KOPT-K1 (cell line): ENCODE data around the gene FLII.
"Not testable (repeated sequence)": the region's sequence is repeated elsewhere in the genome, so short reads cannot be mapped to it uniquely, and the experiment has no call there.

Source experiments
- H3K27ac ChIP-seq: fragments of 200-600 bp; sonication (generic); 2 replicates; pipeline ENCODE4 v1.5.1; 2016; ENCODE audit warnings: antibody characterized with exemption, mild to moderate bottlenecking, low read depth, low read length; ENCODE audit not compliant: poor library complexity, severe bottlenecking
- H3K36me3 ChIP-seq: fragments of 200-600 bp; sonication (generic); 2 replicates; pipeline ENCODE4 v1.5.1; 2017; ENCODE audit warnings: antibody characterized with exemption, mild to moderate bottlenecking, low read length, moderate library complexity; ENCODE audit not compliant: insufficient read depth
- H3K9me3 ChIP-seq: fragments of 200-600 bp; sonication (generic); 2 replicates; pipeline ENCODE4 v1.5.1; 2017; ENCODE audit warnings: antibody characterized with exemption, low read length, mild to moderate bottlenecking; ENCODE audit not compliant: insufficient read depth, poor library complexity, severe bottlenecking

The FLII gene

DNA sequence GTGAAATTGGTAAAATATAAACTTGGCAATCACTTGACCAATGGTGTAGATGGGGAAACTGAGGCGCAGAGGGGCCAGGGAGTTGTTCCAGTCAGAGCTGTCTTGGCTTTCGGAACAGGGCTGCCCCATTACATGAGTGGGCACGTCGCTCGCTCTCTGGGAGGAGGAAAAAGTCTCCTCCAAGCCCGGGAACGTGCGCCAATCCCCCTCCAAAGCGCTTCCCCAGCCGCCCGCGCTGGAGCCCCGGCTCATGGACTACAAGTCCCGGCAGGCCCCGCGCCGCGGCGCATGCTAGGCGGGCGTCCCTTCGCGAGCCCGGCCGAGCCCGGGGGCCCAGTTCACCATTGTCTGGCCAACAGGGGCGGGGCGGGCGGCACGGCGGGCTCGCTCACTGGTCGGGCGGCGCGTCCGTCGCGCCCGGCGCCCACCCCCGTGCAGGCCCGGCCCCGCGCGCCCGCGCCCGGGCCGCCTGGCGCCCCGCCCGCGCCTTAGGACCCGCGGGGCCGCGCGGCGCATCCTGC is 33.4 kb downstream of the FLII start, which contains the start of gene LLGL1:
LLGL1 (plus strand) TSS at position 515 of the 521 bp plus-strand sequence. CDS start 48 bp downstream, outside the sequence.
- H3K27ac ChIP-seq, result peak within 1 kb of the TSS; percentile 51
- no peaks in the 10 kb centered on the region for H3K36me3 ChIP-seq
- no peaks in the 10 kb centered on the region for H3K9me3 ChIP-seq

- H3K27ac ChIP-seq, result no peak overlapping the region
Measured at GRCh38 chr17:18224387-18225120, 34.0 kb downstream of the FLII start.

GRCh38 chr17:18224053-18224386 is 34.5 kb downstream of the FLII start:
- no peaks in the 10 kb centered on the region for H3K9me3 ChIP-seq
- no peaks in the 10 kb centered on the region for H3K36me3 ChIP-seq
- H3K27ac ChIP-seq, result no peak overlapping the region

More at GRCh38 chr17:18224387-18225120, 34.0 kb downstream of the FLII start:
- no peaks in the 10 kb centered on the region for H3K9me3 ChIP-seq
- H3K36me3 ChIP-seq, result no peaks in the 10 kb centered on the region

DNA sequence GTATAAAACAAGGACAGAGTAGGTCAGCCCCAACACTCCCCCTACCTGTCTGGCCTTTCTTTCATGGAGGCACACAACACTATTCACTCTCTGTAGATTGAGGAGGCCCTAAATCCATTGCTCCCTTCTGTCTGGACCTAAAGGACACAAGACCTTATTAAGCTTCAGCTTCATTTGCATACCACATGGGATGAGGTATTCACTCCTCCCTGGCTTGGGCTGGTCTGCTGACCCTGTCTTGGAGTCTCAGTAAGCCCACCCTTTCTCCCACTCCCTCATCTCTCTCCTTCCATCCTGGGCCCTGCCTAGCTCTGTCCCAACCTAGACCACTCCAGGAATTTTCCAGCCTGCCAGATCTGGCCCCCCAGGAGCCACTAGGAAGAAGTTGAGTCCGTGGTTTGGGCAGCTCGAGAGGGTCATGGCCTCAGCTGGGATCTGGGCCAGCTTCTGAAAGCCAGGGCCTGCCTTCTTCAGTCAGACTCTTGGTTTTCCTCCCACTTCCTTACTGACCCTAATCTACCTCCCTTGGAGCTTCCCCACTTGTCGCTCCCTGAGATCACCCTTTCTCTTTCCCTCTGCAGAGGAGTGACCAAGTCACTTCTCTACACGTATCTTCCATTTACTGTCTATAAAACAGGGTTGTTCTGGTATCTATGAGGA is 39.7 kb downstream of the FLII start:
- H3K9me3 ChIP-seq, result no peaks in the 10 kb centered on the region
- H3K27ac ChIP-seq, result no peak overlapping the region
- no peaks in the 10 kb centered on the region for H3K36me3 ChIP-seq

DNA sequence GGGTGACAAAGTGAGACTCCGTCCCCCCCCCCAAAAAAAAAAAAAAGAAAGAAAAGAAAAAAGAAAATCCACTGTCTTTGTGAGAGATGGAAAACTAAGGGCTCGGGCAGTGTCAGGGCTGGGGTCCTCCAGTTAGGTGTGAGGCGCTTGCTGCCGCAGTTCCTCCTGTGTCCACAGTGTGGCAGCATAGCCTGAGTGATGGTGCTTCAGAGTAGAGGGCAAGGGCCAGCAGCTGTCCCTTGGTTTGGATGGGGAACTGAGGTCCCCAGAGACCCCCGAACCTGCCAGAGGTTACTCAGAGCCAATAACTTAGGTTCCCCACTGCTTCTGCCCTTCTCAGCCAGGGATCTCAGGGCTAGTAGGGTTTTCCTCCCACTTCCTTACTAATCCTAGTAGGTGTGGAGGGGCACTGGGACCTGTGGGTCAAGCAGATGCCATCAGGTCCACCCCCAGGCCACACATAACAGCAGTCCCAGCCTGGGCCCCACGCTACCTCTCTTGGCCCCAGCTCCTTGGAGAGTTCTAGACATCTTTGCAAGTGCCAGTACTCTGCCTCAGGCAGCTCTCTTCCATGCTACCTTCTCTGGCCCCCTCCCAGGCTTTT is 41.0 kb downstream of the FLII start:
- no peak overlapping the region for H3K27ac ChIP-seq
- no peaks in the 10 kb centered on the region for H3K36me3 ChIP-seq
- no peaks in the 10 kb centered on the region for H3K9me3 ChIP-seq

DNA sequence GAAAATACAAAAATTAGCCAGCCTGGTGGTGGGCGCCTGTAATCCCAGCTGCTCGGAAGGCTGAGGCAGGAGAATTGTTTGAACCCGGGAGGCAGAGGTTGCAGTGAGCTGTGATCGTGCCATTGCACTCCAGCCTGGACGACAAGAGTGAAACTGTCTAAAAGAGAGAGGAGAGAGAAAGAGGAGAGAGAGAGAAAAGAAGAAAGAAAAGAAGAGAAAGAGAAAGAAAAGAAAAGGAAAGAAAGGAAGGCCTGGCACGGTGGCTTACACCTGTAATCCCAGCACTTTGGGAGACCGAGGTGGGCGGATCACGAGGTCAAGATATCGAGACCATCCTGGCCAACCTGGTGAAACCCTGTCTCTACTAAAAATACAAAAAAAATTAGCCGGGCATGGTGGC is 41.6 kb downstream of the FLII start:
- H3K27ac ChIP-seq, H3K9me3 ChIP-seq, H3K36me3 ChIP-seq: not testable (repeated sequence)

DNA sequence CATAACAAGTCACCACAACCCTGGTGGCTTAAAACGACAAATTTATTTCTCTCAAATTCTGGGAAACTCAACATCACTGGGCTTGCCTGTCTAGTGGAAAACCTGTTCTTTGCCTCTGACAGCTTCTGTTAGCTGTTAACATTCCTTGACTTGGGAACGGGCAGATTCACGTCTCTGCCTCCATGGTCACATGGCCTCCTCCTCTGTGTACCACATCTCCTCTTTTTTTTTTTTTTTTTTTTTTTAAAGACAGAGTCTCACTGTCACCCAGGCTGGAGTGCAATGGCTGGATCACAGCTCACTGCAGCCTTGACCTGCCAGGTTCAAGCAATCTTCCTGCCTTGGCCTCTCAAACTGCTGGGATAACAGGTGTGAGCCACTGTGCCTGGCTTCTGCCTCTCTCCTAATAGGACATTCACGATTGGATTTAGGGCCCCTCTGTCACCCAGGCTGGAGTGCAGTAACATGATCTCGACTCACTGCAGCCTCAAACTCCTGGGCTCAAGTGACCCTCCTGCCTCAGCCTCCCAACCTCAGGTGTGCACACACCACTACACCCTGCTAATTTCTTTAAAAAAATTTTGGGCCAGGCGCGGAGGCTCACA is 44.8 kb downstream of the FLII start:
- no peaks in the 10 kb centered on the region for H3K9me3 ChIP-seq
- no peak overlapping the region for H3K27ac ChIP-seq
- peaks cover 24% of the 10 kb centered on the region for H3K36me3 ChIP-seq

DNA sequence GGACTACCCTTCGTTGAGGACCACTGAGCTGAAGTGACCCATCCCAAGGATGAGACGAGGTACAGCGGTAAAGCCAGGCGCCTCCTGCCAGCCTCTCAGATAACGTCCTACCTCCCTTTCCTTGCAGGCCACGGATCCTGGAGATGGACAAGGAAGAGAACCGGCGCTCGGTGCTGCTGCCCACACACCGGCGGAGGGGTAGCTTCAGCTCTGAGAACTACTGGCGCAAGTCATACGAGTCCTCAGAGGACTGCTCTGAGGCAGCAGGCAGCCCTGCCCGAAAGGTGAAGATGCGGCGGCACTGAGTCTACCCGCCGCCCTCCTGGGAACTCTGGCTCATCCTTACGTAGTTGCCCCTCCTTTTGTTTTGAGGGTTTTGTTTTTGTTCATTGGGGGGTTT is 50.4 kb downstream of the FLII start:
- H3K36me3 ChIP-seq, result peaks cover 81% of the 10 kb centered on the region
- no peaks in the 10 kb centered on the region for H3K9me3 ChIP-seq
- H3K27ac ChIP-seq, result no peak overlapping the region

- Histone ChIP-seq H3K9me3 (no peaks in the 10 kb centered on the region), H3K27ac (no peak overlapping the region), H3K36me3 (peaks cover 90% of the 10 kb centered on the region)
Measured at GRCh38 chr17:18206962-18207361, 51.6 kb downstream of the FLII start.

GRCh38 chr17:18205861-18206260 is 52.7 kb downstream of the FLII start:
- H3K9me3 ChIP-seq, result no peaks in the 10 kb centered on the region
- peaks cover 96% of the 10 kb centered on the region for H3K36me3 ChIP-seq
- no peak overlapping the region for H3K27ac ChIP-seq

DNA sequence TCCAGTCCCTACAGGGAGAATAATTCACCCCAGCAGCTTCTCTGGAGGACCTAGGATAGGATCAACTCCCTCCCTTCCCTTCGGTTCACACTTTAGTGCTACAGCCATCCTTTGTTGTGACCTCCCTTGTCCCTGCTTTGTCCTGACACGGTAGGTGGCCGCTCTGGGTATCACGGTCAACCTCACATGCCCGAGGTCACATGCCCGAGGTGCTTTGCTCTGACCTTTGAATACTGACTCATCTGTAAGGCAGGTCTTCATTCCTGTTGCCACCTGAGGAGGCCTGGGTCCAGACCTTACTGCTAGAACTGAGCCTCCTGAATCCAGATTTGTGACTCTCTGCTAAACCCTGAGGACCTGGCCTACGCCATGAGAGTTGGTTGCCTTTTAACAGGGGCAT is 55.2 kb downstream of the FLII start:
- H3K36me3 ChIP-seq, result peaks cover 95% of the 10 kb centered on the region
- H3K27ac ChIP-seq, result no peak overlapping the region
- H3K9me3 ChIP-seq, result no peaks in the 10 kb centered on the region

DNA sequence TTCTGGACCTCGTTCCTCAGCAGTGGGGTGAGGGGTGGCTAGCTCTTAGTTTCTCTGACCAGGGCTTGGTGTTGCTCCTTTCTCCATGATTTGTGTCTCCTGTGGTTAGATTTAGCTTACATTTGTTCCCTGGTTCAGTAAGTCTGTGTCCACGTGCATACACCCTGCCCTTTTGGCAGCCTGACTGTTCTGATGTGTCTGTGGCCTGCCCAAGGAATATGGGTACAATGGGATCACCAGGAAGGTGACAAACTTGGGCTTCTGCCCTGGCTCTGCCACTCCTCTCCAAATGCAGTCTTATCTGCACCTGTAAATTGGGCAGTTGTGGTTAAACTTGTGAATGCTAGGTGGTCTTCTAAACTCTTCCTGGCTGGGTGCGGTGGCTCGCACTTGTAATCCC is 57.4 kb downstream of the FLII start:
- Histone ChIP-seq H3K9me3 (no peaks in the 10 kb centered on the region), H3K36me3 (peaks cover 95% of the 10 kb centered on the region), H3K27ac (no peak overlapping the region)

GRCh38 chr17:18198530-18198929 is 60.0 kb downstream of the FLII start:
- peaks cover 95% of the 10 kb centered on the region for H3K36me3 ChIP-seq
- H3K27ac ChIP-seq, result no peak overlapping the region

GRCh38 chr17:18197535-18198194 is 60.9 kb downstream of the FLII start:
- peaks cover 96% of the 10 kb centered on the region for H3K36me3 ChIP-seq
- no peak overlapping the region for H3K27ac ChIP-seq
- H3K9me3 ChIP-seq, result no peaks in the 10 kb centered on the region

More at GRCh38 chr17:18198530-18198929, 60.0 kb downstream of the FLII start:
- H3K9me3 ChIP-seq, result no peaks in the 10 kb centered on the region

GRCh38 chr17:18195246-18195645 is 63.3 kb downstream of the FLII start:
- Histone ChIP-seq H3K27ac (no peak overlapping the region), H3K36me3 (peaks cover 99% of the 10 kb centered on the region), H3K9me3 (no peaks in the 10 kb centered on the region)
